BE2C (cell line): ENCODE results near the gene KSR2.

ENCODE experiments used
- DNase-seq: peaks from one replicate; pipeline ENCODE4 v3.0.0-alpha.2; 2020
- H3K27me3 ChIP-seq: fragments of 250-450 bp; sonication (Bioruptor Pico); 2 replicates; pipeline ENCODE4 v1.5.1; 2020; ENCODE audit warnings: mild to moderate bottlenecking
- H3K36me3 ChIP-seq: fragments of 250-450 bp; sonication (Bioruptor Pico); 2 replicates; pipeline ENCODE4 v1.5.1; 2020; ENCODE audit warnings: mild to moderate bottlenecking
- H3K4me1 ChIP-seq: fragments of 250-450 bp; sonication (Bioruptor Pico); 2 replicates; pipeline ENCODE4 v1.5.1; 2020
- H3K4me3 ChIP-seq: 2 replicates; pipeline ENCODE4 v1.5.1; 2011; ENCODE audit warnings: low read depth, low read length
- H3K9me3 ChIP-seq: fragments of 250-450 bp; sonication (Bioruptor Pico); 2 replicates; pipeline ENCODE4 v1.5.1; 2020
- CTCF ChIP-seq: IDR thresholded peaks from 2 replicates; pipeline ENCODE4 v1.5.1; 2012; ENCODE audit warnings: mild to moderate bottlenecking, low read depth, low read length

Gene KSR2

GRCh38 chr12:117595751-117596150, 373.0 kb downstream of the KSR2 start:
- no peaks in the 10 kb centered on the region for H3K9me3 ChIP-seq
- H3K4me1 ChIP-seq = no peaks in the 10 kb centered on the region
- H3K36me3 ChIP-seq = no peaks in the 10 kb centered on the region
- H3K4me3 ChIP-seq = no peak overlapping the region
- H3K27me3 ChIP-seq = no peaks in the 10 kb centered on the region
- TF ChIP-seq CTCF = no peak
- DNase-seq = no peak

GRCh38 chr12:117594481-117594880, 374.3 kb downstream of the KSR2 start:
- Histone ChIP-seq H3K4me3 (no peak overlapping the region), H3K9me3 (no peaks in the 10 kb centered on the region), H3K36me3 (no peaks in the 10 kb centered on the region), H3K4me1 (no peaks in the 10 kb centered on the region), H3K27me3 (no peaks in the 10 kb centered on the region)
- TF ChIP-seq CTCF = no peak
- DNase-seq = no peak

GRCh38 chr12:117593815-117594400, 374.9 kb downstream of the KSR2 start:
- no peaks in the 10 kb centered on the region for H3K27me3 ChIP-seq
- H3K4me1 ChIP-seq = no peaks in the 10 kb centered on the region
- DNase-seq = no peak
- no peak for TF ChIP-seq CTCF
- no peak overlapping the region for H3K4me3 ChIP-seq
- no peaks in the 10 kb centered on the region for H3K9me3 ChIP-seq
- H3K36me3 ChIP-seq = no peaks in the 10 kb centered on the region

- Histone ChIP-seq H3K36me3 (no peaks in the 10 kb centered on the region), H3K9me3 (no peaks in the 10 kb centered on the region), H3K4me1 (no peaks in the 10 kb centered on the region), H3K27me3 (no peaks in the 10 kb centered on the region), H3K4me3 (no peak overlapping the region)
- no peak for DNase-seq
- TF ChIP-seq CTCF = no peak
Observed at GRCh38 chr12:117592588-117593305, 376.0 kb downstream of the KSR2 start.

- H3K4me3 ChIP-seq = no peak overlapping the region
Observed at GRCh38 chr12:117590999-117591398, 377.8 kb downstream of the KSR2 start.

More at GRCh38 chr12:117590999-117591398, 377.8 kb downstream of the KSR2 start:
- Histone ChIP-seq H3K9me3 (no peaks in the 10 kb centered on the region), H3K27me3 (no peaks in the 10 kb centered on the region), H3K4me1 (no peaks in the 10 kb centered on the region), H3K36me3 (no peaks in the 10 kb centered on the region)
- DNase-seq = no peak
- no peak for TF ChIP-seq CTCF
